Sigmoid colon (tissue), 4 donors: ENCODE results near the gene GOLGA8A.

Experiments used
- EP300 ChIP-seq, 4 donors: sonication (generic); formaldehyde crosslinking; IDR thresholded peaks; one replicate each; pipeline ENCODE4 v1.6.1; 2017; ENCODE audit warnings: antibody characterized with exemption in 4 of 4
- POLR2A ChIP-seq, 2 donors: fragments of 450-650 bp; IDR thresholded peaks; one replicate each; pipeline ENCODE4 v1.6.1; 2016; ENCODE audit warnings: antibody characterized with exemption in 2 of 2, mild to moderate bottlenecking in 2 of 2, moderate library complexity in 2 of 2
- POLR2AphosphoS5 ChIP-seq, 4 donors: sonication (generic); formaldehyde crosslinking; IDR thresholded peaks; one replicate each; pipeline ENCODE4 v1.6.1; 2017; ENCODE audit warnings: antibody characterized with exemption in 4 of 4
- TF ChIP-seq, protein P1 (sequence below), 4 experiments: fragments of 450-650 bp in 3 of 4; fragments of 200-600 bp in 1 of 4; IDR thresholded peaks; one replicate each; pipeline ENCODE4 v1.5.1; 2016 to 2019; ENCODE audit warnings: antibody characterized with exemption in 4 of 4, mild to moderate bottlenecking in 3 of 4, moderate library complexity in 2 of 4

DNA sequence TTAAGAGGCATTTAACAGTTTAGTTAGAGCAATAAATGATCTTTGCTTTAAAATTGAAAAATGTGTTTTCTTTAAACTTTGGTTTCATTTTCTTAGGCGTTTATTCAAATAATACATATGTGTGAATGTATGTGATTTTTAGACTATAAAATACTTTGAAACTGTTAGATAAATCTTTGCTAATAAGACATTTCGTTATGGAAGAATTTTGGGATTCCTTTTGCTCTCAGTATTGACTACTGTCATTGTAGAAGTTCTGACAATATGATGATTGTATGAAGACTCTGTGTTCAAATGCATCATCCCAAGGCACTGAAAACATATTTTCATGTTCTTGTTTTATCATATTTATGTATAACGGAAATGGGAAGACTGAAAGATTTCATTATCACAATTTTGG is 43.8 kb upstream of the GOLGA8A start:
- TF ChIP-seq, protein P1, sequence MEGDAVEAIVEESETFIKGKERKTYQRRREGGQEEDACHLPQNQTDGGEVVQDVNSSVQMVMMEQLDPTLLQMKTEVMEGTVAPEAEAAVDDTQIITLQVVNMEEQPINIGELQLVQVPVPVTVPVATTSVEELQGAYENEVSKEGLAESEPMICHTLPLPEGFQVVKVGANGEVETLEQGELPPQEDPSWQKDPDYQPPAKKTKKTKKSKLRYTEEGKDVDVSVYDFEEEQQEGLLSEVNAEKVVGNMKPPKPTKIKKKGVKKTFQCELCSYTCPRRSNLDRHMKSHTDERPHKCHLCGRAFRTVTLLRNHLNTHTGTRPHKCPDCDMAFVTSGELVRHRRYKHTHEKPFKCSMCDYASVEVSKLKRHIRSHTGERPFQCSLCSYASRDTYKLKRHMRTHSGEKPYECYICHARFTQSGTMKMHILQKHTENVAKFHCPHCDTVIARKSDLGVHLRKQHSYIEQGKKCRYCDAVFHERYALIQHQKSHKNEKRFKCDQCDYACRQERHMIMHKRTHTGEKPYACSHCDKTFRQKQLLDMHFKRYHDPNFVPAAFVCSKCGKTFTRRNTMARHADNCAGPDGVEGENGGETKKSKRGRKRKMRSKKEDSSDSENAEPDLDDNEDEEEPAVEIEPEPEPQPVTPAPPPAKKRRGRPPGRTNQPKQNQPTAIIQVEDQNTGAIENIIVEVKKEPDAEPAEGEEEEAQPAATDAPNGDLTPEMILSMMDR (IDR thresholded peaks at IDR 0.05): no peak
- TF ChIP-seq POLR2AphosphoS5 (IDR thresholded peaks at IDR 0.05) (no peak), EP300 (IDR thresholded peaks at IDR 0.05) (no peak), POLR2A (IDR thresholded peaks at IDR 0.05) (no peak)
